HCT116 (cell line): ENCODE measurements around the gene FRS2. TPM values are rescaled to one million over a fixed set of nuclear protein-coding genes. Genes with fewer than 3 reads are reported as not detected.

Experiments
- ATAC-seq: fragments of 200-7000 bp; cut with Tn5 transposase; 2 replicates; pipeline ENCODE4 v1.9.1; 2020; ENCODE audit warnings: mild to moderate bottlenecking, moderate library complexity
- BruUV-seq: library from RNA; stranded (reverse); fragments of 400-500 nt; replicated peaks from 2 replicates; lab custom pipeline; 2021; lab: Mats Ljungman, UMichigan
- CTCF ChIA-PET: fragments of 300-600 bp; sonication (Branson Sonifier 250); formaldehyde crosslinking; loops from one replicate; lab custom pipeline; 2021; ENCODE audit warnings: antibody characterized with exemption; lab: Charles Lee
- POLR2A ChIA-PET: fragments of 300-600, 350-600 bp; sonication (Branson Sonifier 250); formaldehyde crosslinking; loops from one replicate; lab custom pipeline; 2021; ENCODE audit warnings: antibody characterized with exemption; lab: Charles Lee
- RAD21 ChIA-PET, 2 experiments: fragments of 300-600 bp; sonication (Branson Sonifier 250); formaldehyde crosslinking; loops; one replicate each; lab custom pipeline; 2023; ENCODE audit warnings: low total read pairs in 2 of 2; ENCODE audit not compliant: uncharacterized antibody in 2 of 2, unreplicated experiment in 2 of 2, low non-redundant PET in 1 of 2; lab: Charles Lee
- DNase-seq: peaks from one replicate; pipeline ENCODE4 v3.0.0-alpha.2; 2010; ENCODE audit warnings: low read depth, low spot score
- H2AFZ ChIP-seq: fragments of 200-600 bp; shearing (Covaris generic), sonication (generic); 2 replicates; pipeline ENCODE4 v1.6.1; 2017; ENCODE audit warnings: low read depth, mixed run types, mixed read lengths, antibody characterized with exemption, low read length; ENCODE audit not compliant: poor library complexity, severe bottlenecking
- H3K27ac ChIP-seq: 2 replicates; pipeline ENCODE4 v1.5.1; 2012; ENCODE audit warnings: low read depth, low read length
- H3K27me3 ChIP-seq: fragments of 200-600 bp; sonication (generic); 2 replicates; pipeline ENCODE4 v1.6.1; 2016; ENCODE audit warnings: mixed run types, low read length, mixed read lengths; ENCODE audit not compliant: insufficient read depth
- H3K36me3 ChIP-seq, 2 experiments: fragments of 200-500 bp in 1 of 2; fragments of 200-600 bp in 1 of 2; sonication (Bioruptor generic) in 1 of 2; sonication (generic) in 1 of 2; 2 replicates each; pipeline versions ENCODE4 v1.5.1 to v1.6.1; 2014 to 2016; ENCODE audit warnings: low read length in 2 of 2, inconsistent platforms in 1 of 2, mixed read lengths in 1 of 2, mixed run types in 1 of 2; ENCODE audit not compliant: insufficient read depth in 2 of 2, control insufficient read depth in 1 of 2
- H3K4me1 ChIP-seq, 2 experiments: fragments of 200-600 bp in 1 of 2; sonication (generic) in 1 of 2; 2 replicates each; pipeline versions ENCODE4 v1.5.1 to v1.6.1; 2012 to 2017; ENCODE audit warnings: low read length in 2 of 2, inconsistent platforms in 1 of 2, mild to moderate bottlenecking in 1 of 2, mixed read lengths in 1 of 2, mixed run types in 1 of 2, moderate library complexity in 1 of 2; ENCODE audit not compliant: insufficient read depth in 2 of 2, control insufficient read depth in 1 of 2
- H3K4me2 ChIP-seq: fragments of 200-600 bp; sonication (generic); 2 replicates; pipeline ENCODE4 v1.6.1; 2017; ENCODE audit warnings: mixed run types, low read length, mixed read lengths
- H3K4me3 ChIP-seq, 2 experiments: fragments of 200-600 bp in 1 of 2; sonication (generic) in 1 of 2; replicated peaks in 1 of 2; 2 replicates each; pipeline ENCODE4 v1.5.1; 2011 to 2016; ENCODE audit warnings: low read length in 2 of 2, control low read depth in 1 of 2, low read depth in 1 of 2, mild to moderate bottlenecking in 1 of 2, mixed read lengths in 1 of 2, mixed run types in 1 of 2
- H3K79me2 ChIP-seq: fragments of 200-600 bp; sonication (generic); 2 replicates; pipeline ENCODE4 v1.6.1; 2017; ENCODE audit warnings: mild to moderate bottlenecking, mixed run types, low read length, moderate library complexity, mixed read lengths; ENCODE audit not compliant: insufficient read depth
- H3K9ac ChIP-seq: fragments of 200-600 bp; sonication (generic); 2 replicates; pipeline ENCODE4 v1.6.1; 2016; ENCODE audit warnings: low read length, mixed read lengths
- H3K9me2 ChIP-seq: fragments of 200-600 bp; sonication (generic), shearing (Covaris generic); 2 replicates; pipeline ENCODE4 v1.6.1; 2017; ENCODE audit warnings: mixed run types, mild to moderate bottlenecking, moderate library complexity; ENCODE audit not compliant: insufficient read depth
- H3K9me3 ChIP-seq, 2 experiments: fragments of 200-500 bp in 1 of 2; fragments of 200-600 bp in 1 of 2; sonication (Bioruptor generic) in 1 of 2; sonication (generic) in 1 of 2; 2 replicates each; pipeline ENCODE4 v1.6.1; 2014 to 2017; ENCODE audit warnings: low read length in 2 of 2, mixed read lengths in 2 of 2, inconsistent platforms in 1 of 2, low read depth in 1 of 2, mild to moderate bottlenecking in 1 of 2, mixed run types in 1 of 2, moderate library complexity in 1 of 2; ENCODE audit not compliant: control insufficient read depth in 1 of 2, insufficient read depth in 1 of 2
- H4K20me1 ChIP-seq: fragments of 200-600 bp; sonication (generic), shearing (Covaris generic); 2 replicates; pipeline ENCODE4 v1.6.1; 2017; ENCODE audit warnings: mixed run types, mild to moderate bottlenecking, moderate library complexity; ENCODE audit not compliant: insufficient read depth
- ATF3 ChIP-seq: IDR thresholded peaks from 2 replicates; pipeline ENCODE4 v1.6.1; 2012
- CBX3 ChIP-seq: IDR thresholded peaks from 2 replicates; pipeline ENCODE4 v1.6.1; 2012; ENCODE audit warnings: low read depth
- CEBPB ChIP-seq: IDR thresholded peaks from 2 replicates; pipeline ENCODE4 v1.6.1; 2012; ENCODE audit warnings: low read depth
- EGR1 ChIP-seq: IDR thresholded peaks from 2 replicates; pipeline ENCODE4 v1.6.1; 2012; ENCODE audit warnings: low read depth
- ELF1 ChIP-seq: IDR thresholded peaks from 2 replicates; pipeline ENCODE4 v1.6.1; 2012; ENCODE audit warnings: low read depth, borderline replicate concordance
- EZH2 ChIP-seq: fragments of 200-600 bp; sonication (generic); IDR thresholded peaks from 2 replicates; pipeline ENCODE4 v1.6.1; 2017; ENCODE audit warnings: antibody characterized with exemption, mixed run types
- FOSL1 ChIP-seq: IDR thresholded peaks from 2 replicates; pipeline ENCODE4 v1.6.1; 2012; ENCODE audit warnings: low read depth
- JUND ChIP-seq: IDR thresholded peaks from 2 replicates; pipeline ENCODE4 v1.6.1; 2012
- POLR2A ChIP-seq: IDR thresholded peaks from 2 replicates; pipeline ENCODE4 v1.7.0; 2011; ENCODE audit warnings: borderline replicate concordance; ENCODE audit not compliant: insufficient read depth, insufficient read length; ENCODE audit errors: extremely low read depth
- POLR2AphosphoS5 ChIP-seq: IDR thresholded peaks from 2 replicates; pipeline ENCODE4 v1.6.1; 2011; ENCODE audit warnings: mild to moderate bottlenecking, low read depth, low read length, moderate library complexity
- RAD21 ChIP-seq: IDR thresholded peaks from 2 replicates; pipeline ENCODE4 v1.6.1; 2012; ENCODE audit warnings: low read depth, mild to moderate bottlenecking
- REST ChIP-seq: IDR thresholded peaks from 2 replicates; pipeline ENCODE4 v1.6.1; 2012; ENCODE audit warnings: low read depth
- SP1 ChIP-seq: IDR thresholded peaks from 2 replicates; pipeline ENCODE4 v1.6.1; 2012; ENCODE audit warnings: low read depth
- SRF ChIP-seq: IDR thresholded peaks from 2 replicates; pipeline ENCODE4 v1.6.1; 2012; ENCODE audit warnings: low read depth
- TCF7L2 ChIP-seq: IDR thresholded peaks from 2 replicates; pipeline ENCODE4 v1.7.0; 2011; ENCODE audit warnings: borderline replicate concordance, inconsistent platforms; ENCODE audit not compliant: insufficient read depth, insufficient read length; ENCODE audit errors: extremely low read depth
- ZBTB33 ChIP-seq: IDR thresholded peaks from 2 replicates; pipeline ENCODE4 v1.6.1; 2011; ENCODE audit warnings: mild to moderate bottlenecking, low read length, moderate library complexity; ENCODE audit not compliant: insufficient replicate concordance; ENCODE audit errors: extremely low read depth
- ZFX ChIP-seq: fragments of 450-650 bp; IDR thresholded peaks from 2 replicates; pipeline ENCODE4 v1.6.1; 2017
- ZNF274 ChIP-seq: fragments of 200-500 bp; sonication (Bioruptor generic); IDR thresholded peaks from 2 replicates; pipeline ENCODE4 v1.6.1; 2014; ENCODE audit warnings: mild to moderate bottlenecking, low read depth, low read length, inconsistent platforms
- intact Hi-C: fragments of 100-400 bp; cut with micrococcal nuclease; formaldehyde crosslinking; loops from 2 replicates; pipeline ENCODE4 v1.10.0; 2022
- total RNA-seq: library from RNA; stranded (reverse); gene quantifications from one replicate; pipeline ENCODE4 v1.2.1, GENCODE V29; 2021; ENCODE audit not compliant: unreplicated experiment

Gene FRS2
- total RNA-seq, 1 experiment from 2014 or later: 14.7 TPM

DNA sequence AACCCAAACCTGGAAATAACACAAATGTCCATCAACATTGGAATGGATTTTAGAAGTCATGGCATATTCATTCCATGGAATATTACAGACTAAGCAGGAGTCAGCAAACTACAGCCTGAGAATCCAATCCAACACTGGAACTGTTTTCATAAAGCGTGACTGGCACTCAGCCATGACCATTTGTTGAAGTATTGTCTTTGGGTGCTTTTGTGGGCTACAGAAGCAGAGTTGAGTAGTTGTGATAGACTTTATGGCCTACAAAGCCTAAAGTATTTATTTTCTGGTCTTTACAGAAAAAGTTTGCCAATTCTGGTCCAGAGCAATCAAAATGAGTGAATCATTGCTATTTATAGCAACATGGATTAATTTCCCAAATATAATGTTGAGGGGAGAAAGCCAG lies 34.5 kb upstream of the FRS2 start:
- CTCF ChIA-PET: no interaction called here
- Histone ChIP-seq H3K27ac (no peak overlapping the region), H3K36me3 (no peaks in the 10 kb centered on the region), H3K9me3 (no peaks in the 10 kb centered on the region), H3K4me3 (no peak overlapping the region), H4K20me1 (no peaks in the 10 kb centered on the region), H3K9me2 (no peaks in the 10 kb centered on the region), H2AFZ (no peak overlapping the region), H3K9ac (no peak overlapping the region), H3K4me1 (no peaks in the 10 kb centered on the region), H3K27me3 (no peaks in the 10 kb centered on the region)
- ATAC-seq: no peak
- POLR2A ChIA-PET: no interaction called here
- BruUV-seq: no TSS peak
- intact Hi-C loops: no loop called here
- TF ChIP-seq RAD21 (no peak), SRF (no peak), ZNF274 (no peak), TCF7L2 (no peak), POLR2AphosphoS5 (no peak), ELF1 (no peak), EGR1 (no peak), POLR2A (no peak), JUND (no peak)
- TF ChIP-seq, all 23 proteins: peak for 0
- DNase-seq: no peak
- no peaks in the 10 kb centered on the region for H3K79me2 ChIP-seq
- no peak overlapping the region for H3K4me2 ChIP-seq
- RAD21 ChIA-PET: no interaction called here

- H3K27ac ChIP-seq: no peak overlapping the region
- H2AFZ ChIP-seq: no peak overlapping the region
- ATAC-seq: no peak
- no peaks in the 10 kb centered on the region for H3K9me3 ChIP-seq
- no peak overlapping the region for H3K9ac ChIP-seq
- ChIA-PET CTCF (no interaction called here), POLR2A (no interaction called here), RAD21 (no interaction called here)
- no peaks in the 10 kb centered on the region for H4K20me1 ChIP-seq
- no peak overlapping the region for H3K4me3 ChIP-seq
- no peaks in the 10 kb centered on the region for H3K27me3 ChIP-seq
- H3K4me2 ChIP-seq: no peak overlapping the region
- no peaks in the 10 kb centered on the region for H3K4me1 ChIP-seq
- no TSS peak for BruUV-seq
- H3K9me2 ChIP-seq: no peaks in the 10 kb centered on the region
- no peaks in the 10 kb centered on the region for H3K79me2 ChIP-seq
- intact Hi-C loops: no loop called here
- DNase-seq: no peak
- H3K36me3 ChIP-seq: no peaks in the 10 kb centered on the region
- TF ChIP-seq ZBTB33: no peak
- no peak for TF ChIP-seq EZH2
- TF ChIP-seq FOSL1: no peak
- TF ChIP-seq REST: no peak
- TF ChIP-seq ATF3: no peak
- TF ChIP-seq CBX3: no peak
- TF ChIP-seq ZNF274: no peak
- TF ChIP-seq SRF: no peak
- TF ChIP-seq CEBPB: no peak
- no peak for TF ChIP-seq EGR1
- TF ChIP-seq SP1: no peak
- TF ChIP-seq ZFX: no peak
- no peak for TF ChIP-seq POLR2AphosphoS5
- no peak for TF ChIP-seq JUND
Measured at GRCh38 chr12:69437073-69437472, 33.1 kb upstream of the FRS2 start.
